Loucy (cell line): Measurements from ENCODE around the gene SPDEF.

Experiments
- EZH2phosphoT487 ChIP-seq: fragments of 200-600 bp; IDR thresholded peaks from 2 replicates; pipeline ENCODE4 v1.6.1; 2018; ENCODE audit warnings: antibody characterized with exemption, mild to moderate bottlenecking, moderate library complexity, borderline replicate concordance
- TF ChIP-seq, protein P1 (sequence below): fragments of 200-600 bp; sonication (generic); conservative IDR thresholded peaks from 2 replicates; pipeline ENCODE4 v1.5.1; 2014; ENCODE audit warnings: mild to moderate bottlenecking, antibody characterized with exemption, low read length

DNA sequence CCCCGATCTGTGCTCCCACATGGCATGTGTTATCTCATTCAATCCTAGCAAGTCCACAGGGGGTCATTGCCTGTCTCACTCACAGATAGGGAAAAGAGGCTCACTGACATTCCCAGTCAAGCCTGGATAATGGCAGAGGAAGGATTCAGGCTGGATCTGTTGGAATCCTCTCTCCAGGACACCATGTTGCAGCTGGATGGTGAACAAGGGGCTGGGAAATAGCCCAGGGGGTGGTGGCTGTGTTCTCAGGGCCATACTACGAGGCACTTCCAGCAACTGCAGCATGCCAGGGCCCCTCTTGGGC, 5.0 kb upstream of the SPDEF start:
- TF ChIP-seq, protein P1, sequence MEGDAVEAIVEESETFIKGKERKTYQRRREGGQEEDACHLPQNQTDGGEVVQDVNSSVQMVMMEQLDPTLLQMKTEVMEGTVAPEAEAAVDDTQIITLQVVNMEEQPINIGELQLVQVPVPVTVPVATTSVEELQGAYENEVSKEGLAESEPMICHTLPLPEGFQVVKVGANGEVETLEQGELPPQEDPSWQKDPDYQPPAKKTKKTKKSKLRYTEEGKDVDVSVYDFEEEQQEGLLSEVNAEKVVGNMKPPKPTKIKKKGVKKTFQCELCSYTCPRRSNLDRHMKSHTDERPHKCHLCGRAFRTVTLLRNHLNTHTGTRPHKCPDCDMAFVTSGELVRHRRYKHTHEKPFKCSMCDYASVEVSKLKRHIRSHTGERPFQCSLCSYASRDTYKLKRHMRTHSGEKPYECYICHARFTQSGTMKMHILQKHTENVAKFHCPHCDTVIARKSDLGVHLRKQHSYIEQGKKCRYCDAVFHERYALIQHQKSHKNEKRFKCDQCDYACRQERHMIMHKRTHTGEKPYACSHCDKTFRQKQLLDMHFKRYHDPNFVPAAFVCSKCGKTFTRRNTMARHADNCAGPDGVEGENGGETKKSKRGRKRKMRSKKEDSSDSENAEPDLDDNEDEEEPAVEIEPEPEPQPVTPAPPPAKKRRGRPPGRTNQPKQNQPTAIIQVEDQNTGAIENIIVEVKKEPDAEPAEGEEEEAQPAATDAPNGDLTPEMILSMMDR: no peak
- TF ChIP-seq EZH2phosphoT487: no peak
